ENCODE results near the gene NECTIN3.

Gene NECTIN3

GRCh38 chr3:111210003-111210711 lies 138.5 kb downstream of the NECTIN3 start:
- no peak for DNase-seq (ENCODE audit: low read depth in 3 of 3)

GRCh38 chr3:111210866-111211564 lies 139.4 kb downstream of the NECTIN3 start:
- no peak for DNase-seq (ENCODE audit: low read depth in 3 of 3)

- no peak for DNase-seq (ENCODE audit: low read depth in 3 of 3)
These were observed 140.9 kb downstream of the NECTIN3 start for GRCh38 chr3:111212511-111212910.

GRCh38 chr3:111215481-111215880 lies 143.9 kb downstream of the NECTIN3 start:
- DNase-seq (ENCODE audit: low read depth in 3 of 3): no peak

- no peak for DNase-seq (ENCODE audit: low read depth in 3 of 3)
These were observed 147.0 kb downstream of the NECTIN3 start for GRCh38 chr3:111218615-111219014.

- DNase-seq (ENCODE audit: low read depth in 3 of 3): no peak
These were observed 155.6 kb downstream of the NECTIN3 start for GRCh38 chr3:111227216-111227615.

GRCh38 chr3:111229301-111229700 lies 157.7 kb downstream of the NECTIN3 start:
- no peak for DNase-seq (ENCODE audit: low read depth in 3 of 3)

GRCh38 chr3:111236836-111237713 lies 165.5 kb downstream of the NECTIN3 start:
- no peak for DNase-seq (ENCODE audit: low read depth in 3 of 3)

GRCh38 chr3:111237946-111238345 lies 166.3 kb downstream of the NECTIN3 start:
- no peak for DNase-seq (ENCODE audit: low read depth in 3 of 3)

GRCh38 chr3:111238885-111239284 lies 167.3 kb downstream of the NECTIN3 start:
- DNase-seq (ENCODE audit: low read depth in 3 of 3): no peak

GRCh38 chr3:111241960-111242359 lies 170.3 kb downstream of the NECTIN3 start:
- no peak for DNase-seq (ENCODE audit: low read depth in 3 of 3)
